ENCODE data around the gene TGFBRAP1.

Gene TGFBRAP1

DNA sequence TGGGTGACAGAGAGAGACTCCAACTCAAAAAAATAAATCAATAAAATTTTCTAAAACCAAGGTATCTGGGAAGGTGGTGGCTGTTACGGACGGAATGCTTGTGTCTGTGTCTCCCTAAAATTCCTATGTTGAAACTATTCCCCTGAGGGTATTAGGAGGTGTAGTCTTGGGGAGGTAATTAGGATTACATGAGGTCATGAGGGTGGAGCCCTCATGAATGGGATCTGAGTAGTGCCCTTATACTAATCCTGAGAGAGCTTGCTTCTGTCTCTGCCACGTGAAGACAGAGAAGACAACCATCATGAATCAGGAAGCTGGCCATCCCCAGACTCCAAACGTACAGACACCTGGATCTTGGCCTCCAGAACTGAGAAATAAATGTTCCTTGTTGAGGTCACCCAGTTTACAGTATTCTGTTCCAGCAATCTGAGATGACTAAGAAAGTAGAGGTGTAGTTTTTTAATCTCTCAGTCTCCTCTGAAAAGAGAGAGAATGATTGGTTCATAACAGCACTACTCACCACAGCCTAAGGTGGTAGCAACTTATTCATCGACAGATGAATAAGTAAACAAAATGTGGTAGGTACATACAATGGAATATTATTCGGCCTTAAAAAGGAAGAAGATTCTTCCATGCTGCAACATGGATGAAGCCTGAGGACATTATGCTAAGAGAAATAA, 38.4 kb downstream of the TGFBRAP1 start:
- FAIRE-seq: no peak
- TF ChIP-seq, protein P1, sequence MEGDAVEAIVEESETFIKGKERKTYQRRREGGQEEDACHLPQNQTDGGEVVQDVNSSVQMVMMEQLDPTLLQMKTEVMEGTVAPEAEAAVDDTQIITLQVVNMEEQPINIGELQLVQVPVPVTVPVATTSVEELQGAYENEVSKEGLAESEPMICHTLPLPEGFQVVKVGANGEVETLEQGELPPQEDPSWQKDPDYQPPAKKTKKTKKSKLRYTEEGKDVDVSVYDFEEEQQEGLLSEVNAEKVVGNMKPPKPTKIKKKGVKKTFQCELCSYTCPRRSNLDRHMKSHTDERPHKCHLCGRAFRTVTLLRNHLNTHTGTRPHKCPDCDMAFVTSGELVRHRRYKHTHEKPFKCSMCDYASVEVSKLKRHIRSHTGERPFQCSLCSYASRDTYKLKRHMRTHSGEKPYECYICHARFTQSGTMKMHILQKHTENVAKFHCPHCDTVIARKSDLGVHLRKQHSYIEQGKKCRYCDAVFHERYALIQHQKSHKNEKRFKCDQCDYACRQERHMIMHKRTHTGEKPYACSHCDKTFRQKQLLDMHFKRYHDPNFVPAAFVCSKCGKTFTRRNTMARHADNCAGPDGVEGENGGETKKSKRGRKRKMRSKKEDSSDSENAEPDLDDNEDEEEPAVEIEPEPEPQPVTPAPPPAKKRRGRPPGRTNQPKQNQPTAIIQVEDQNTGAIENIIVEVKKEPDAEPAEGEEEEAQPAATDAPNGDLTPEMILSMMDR (IDR thresholded peaks at IDR 0.05; ENCODE audit: insufficient read depth, missing control alignments): no peak
- DNase-seq (ENCODE audit: insufficient read length, low spot score): no peak

DNA sequence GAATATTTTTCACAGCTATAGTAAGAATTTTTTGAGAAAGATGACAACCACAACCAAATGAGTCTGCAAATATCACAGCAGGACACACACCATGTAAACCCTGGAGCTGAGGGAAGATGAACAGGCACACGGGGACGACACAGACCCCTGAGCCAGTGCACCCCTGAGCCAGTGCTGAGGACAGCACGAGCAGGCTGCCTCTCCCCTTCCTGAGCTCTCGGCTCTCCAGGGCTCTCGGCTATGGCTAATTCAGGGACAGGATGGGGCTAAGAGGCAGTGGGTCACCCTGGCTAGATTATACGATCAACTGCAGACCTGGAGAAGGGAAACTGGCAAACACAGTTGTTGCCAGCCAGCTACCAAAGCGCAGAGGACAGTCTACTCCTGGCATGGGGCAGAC, 41.4 kb downstream of the TGFBRAP1 start:
- TF ChIP-seq, protein P1 (IDR thresholded peaks at IDR 0.05; ENCODE audit: insufficient read depth, missing control alignments): no peak
- DNase-seq (ENCODE audit: insufficient read length, low spot score) (no peak), FAIRE-seq (no peak)

DNA sequence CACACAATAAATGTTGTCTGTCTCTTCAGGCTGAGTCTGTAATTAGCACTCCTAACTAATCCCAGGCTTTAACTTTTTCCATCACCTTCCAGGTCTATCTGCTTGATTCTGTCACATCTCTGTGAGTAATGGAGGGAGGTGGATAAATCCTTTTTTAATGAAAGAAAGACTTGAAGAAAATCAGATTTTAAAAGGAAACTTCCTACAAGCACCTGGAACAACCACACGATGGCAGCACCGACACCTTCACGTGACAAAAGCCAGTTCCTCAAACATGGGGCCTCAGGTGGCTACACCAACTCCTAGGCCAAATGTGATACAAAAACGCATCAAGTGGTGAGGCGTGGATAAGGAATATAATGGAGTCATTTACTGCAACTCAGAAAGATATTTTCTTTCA, 41.8 kb downstream of the TGFBRAP1 start:
- DNase-seq (ENCODE audit: insufficient read length, low spot score) (no peak), FAIRE-seq (no peak)
- TF ChIP-seq, protein P1 (IDR thresholded peaks at IDR 0.05; ENCODE audit: insufficient read depth, missing control alignments): peak; percentile 34

DNA sequence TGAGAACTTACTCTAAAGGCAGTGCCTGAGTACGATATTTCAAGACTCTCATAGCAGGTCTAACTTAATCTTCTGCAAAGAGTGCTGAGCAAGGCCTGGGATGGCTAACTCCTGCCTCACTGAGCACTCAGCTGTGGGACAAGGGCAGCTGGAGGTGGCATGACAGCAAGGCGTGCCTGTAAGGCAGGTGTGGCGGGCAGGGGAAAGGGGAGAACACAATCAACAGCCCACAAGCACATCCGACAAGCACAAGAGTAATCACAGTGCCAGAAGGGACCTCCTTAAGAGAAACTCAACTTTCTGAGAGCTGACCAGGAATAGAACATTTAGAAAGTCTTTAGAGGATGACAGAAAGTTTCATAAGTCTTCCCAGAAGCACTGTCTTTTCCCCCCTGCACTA, 46.0 kb downstream of the TGFBRAP1 start:
- DNase-seq (ENCODE audit: insufficient read length, low spot score) (no peak), FAIRE-seq (no peak)
- TF ChIP-seq, protein P1 (IDR thresholded peaks at IDR 0.05; ENCODE audit: insufficient read depth, missing control alignments): no peak

DNA sequence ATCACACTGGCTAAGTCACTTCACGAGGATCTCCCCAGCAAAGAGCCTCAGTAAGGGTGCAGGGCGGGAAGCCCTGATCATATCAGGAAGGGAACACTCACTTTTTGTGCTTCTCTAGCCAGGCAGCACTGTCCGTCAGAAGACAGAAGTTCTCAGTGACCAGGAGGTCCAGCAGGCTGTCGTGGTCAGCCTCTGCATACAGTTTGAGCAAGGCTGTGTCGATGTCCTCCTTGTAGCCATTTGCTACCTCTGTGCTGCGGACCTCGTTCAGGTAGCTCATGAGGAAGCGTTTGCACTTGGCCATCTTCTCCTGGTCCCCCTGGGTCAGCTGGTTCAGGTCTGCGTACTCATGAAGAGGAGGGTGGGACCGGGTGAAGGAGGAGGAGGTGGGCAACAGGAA, 49.3 kb downstream of the TGFBRAP1 start:
- TF ChIP-seq, protein P1 (IDR thresholded peaks at IDR 0.05; ENCODE audit: insufficient read depth, missing control alignments): no peak
- DNase-seq (ENCODE audit: insufficient read length, low spot score) (no peak), FAIRE-seq (no peak)

DNA sequence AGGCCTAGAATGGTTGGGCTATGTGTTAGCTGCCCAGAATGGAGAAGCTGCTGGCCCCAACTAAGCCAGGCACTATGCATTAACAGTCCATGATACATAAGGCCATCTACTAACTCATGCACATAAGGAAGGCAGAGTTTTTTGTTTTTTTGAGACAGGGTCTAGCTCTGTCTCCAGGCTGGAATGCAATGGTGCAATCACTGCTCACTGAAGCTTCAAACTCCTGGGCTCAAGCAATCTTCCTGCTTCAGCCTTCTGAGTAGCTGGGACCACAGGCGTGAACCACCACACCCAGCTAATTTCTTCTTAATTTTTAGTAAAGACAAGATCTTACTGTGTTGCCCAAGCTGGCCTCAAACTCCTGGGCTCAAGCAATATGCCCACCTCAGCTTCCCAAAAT, 50.4 kb downstream of the TGFBRAP1 start:
- DNase-seq (ENCODE audit: insufficient read length, low spot score) (no peak), FAIRE-seq (no peak)
- TF ChIP-seq, protein P1 (IDR thresholded peaks at IDR 0.05; ENCODE audit: insufficient read depth, missing control alignments): no peak

DNA sequence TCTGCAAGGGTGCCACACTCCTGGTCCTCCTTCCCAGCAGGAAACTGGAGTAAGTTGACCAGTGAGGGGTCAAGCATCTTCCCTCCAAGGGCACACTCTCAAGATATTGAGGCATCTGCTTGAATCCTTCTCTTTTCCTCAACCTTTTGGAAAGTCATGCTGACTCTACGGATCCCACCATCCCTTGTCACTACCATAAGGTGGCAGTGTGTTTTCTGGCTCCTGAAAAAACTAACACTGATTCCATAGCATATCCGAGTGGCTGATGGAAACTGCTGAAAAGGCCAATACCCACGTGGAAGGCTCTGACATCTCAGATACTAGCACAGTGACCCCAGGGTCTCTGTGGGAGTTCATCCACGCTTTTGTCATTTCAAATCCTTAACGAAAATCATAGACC, 50.9 kb downstream of the TGFBRAP1 start:
- TF ChIP-seq, protein P1 (IDR thresholded peaks at IDR 0.05; ENCODE audit: insufficient read depth, missing control alignments): no peak

More for the DNA sequence above, 50.9 kb downstream of the TGFBRAP1 start:
- FAIRE-seq (no peak), DNase-seq (ENCODE audit: insufficient read length, low spot score) (no peak)

All from D721Med (cell line).